Glomerular visceral epithelial cell (primary cell): ENCODE data around the gene DPF3.

Experiments
- DNase-seq: peaks from one replicate; pipeline ENCODE4 v3.0.0-alpha.2; 2016; ENCODE audit errors: extremely low spot score

DPF3 gene

DNA sequence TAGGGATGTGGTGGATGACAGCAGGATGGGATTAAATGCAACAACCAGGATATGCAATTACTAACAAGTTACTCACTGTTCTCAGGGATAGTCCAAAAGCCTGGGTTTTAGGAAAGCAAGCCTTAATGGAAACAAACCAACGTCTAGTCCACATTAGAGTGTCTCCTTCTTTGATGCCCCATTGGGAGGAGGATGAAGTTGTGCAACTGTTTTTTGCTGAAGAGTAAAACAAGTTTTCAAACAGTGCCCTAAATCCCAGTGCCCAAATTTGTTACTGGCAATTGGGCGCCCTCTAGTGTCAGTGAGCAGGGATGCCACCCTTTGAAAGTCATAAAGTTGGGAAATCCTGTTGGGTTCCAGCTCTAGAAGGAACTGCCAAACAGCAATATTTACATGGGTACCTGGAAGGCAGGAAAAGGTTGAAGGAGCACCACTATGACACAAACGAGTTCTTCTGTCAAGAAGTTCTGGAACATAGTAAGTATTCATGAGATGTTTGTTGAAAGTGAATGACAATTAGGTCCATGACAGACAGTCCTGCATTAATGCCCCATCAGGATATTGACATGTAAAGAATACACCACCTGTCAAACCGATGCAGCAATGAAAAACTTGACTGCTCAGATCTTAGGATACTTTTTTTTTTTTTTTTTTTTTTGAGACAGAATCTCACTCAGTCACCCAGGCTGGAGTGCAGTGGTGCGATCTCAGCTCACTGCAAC lies 11.1 kb upstream of the DPF3 start:
- DNase-seq, result peak; percentile 72

DNA sequence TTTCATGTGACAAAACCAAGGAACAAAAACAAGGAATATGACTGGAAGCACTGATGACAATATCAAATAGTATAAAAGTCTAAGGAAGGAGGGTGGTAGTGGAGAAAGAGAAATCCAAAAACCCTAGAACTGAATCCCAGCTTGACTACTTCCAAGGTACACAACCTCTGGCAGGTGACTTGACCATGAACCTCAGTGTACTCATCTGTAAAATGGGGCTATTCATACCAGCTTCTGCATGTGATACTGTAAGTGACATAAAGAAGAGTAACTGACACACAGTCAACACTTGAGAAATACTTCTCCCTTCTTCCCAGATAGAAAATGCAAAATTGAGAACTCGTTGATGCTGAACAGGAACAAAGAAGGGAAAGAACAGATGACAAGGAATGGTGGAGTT lies 10.3 kb upstream of the DPF3 start:
- no peak for DNase-seq

GRCh38 chr14:72903716-72904115 lies 9.8 kb upstream of the DPF3 start:
- no peak for DNase-seq

DNA sequence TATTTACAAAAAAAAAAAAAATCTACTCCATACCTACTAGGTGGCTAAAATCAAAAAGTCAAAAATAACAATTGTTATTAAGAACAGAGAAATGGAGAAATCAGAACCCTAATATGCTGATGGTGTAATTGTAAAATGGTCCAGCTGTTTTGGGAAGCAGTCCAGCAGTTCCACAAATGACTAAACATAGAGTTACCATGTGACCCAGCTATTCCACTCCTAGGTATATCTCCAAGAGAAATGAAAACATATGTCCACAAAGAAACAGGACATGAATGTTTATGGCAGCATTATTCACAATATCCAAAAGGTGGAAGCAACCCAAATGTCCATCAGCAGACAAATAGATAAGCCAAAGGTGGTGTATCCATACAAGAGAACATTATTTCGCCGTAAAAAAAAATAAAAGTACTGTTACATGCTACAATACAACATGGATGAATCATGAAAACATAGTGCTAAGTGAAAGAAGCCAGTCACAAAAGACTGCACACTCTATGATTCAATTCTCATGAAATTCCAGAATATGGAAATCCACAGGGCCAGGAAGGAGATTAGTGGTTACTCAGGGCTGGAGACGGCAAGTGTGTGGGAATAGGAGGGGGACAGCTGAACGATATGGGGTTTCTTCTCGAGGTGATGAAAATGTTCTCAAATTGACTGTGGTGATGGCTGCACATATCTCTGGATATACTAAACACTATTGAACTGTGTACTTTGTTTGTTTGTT lies 9.1 kb upstream of the DPF3 start:
- DNase-seq, result no peak

- DNase-seq, result no peak
Measured at GRCh38 chr14:72901361-72901760, 7.5 kb upstream of the DPF3 start.

DNA sequence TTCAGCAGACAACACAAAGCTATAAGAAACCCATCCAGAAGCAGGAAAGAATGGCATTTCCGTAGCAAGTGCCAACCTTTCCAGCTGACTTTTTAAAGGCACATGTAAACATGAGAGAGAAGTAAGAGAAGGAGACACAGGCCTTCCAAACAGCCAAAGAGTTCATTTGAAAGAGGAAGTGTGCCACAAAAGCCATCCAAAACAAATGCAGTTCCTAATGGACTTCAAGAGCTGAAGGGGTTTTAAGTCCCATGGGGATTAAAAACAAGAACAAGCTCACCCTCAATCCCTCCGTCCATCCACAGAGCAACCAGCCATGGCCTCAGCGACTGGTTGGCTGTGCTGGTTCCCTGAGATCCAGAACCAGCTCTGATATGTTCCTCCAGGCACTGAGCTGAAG lies 4.5 kb upstream of the DPF3 start:
- no peak for DNase-seq

DNA sequence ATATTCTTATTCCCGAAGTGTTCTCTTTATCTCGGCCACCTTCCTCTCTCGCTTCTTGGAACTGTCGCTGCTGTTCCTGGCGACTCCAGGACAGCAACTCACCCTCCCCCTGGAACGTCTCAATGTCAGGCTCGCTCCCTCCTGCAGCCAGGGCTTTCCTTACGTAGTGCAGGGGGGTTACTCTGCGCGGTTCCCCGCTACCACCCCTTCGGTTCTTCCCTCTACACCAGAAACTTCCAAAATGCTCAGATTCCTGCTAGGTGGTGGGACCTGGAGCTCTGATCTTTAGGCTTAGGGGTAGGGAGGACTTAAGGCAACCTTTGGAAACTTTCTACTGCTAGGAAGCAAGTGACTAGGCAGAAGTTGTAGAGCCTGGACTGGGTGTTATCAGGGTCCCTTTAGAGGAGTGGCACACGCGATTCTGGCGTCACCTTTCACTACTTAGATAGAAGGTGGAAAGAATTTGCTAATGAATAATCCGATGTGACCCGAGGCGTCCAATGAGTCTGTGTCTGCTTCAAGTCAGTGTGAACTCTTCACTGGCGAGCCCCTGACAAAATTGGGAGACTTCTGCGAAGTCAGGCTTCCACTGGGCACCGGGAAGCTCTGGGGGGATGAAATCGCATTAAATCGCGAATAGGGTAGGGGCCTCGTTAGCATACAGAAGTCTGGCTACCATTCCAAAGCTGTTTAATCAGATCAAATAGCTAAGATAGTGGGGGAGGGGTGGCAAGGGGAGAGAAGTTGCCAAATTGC lies 900 bp upstream of the DPF3 start:
- DNase-seq, result peak; percentile 24

GRCh38 chr14:72894323-72894622 lies 372 bp upstream of the DPF3 start:
- no peak for DNase-seq

DNA sequence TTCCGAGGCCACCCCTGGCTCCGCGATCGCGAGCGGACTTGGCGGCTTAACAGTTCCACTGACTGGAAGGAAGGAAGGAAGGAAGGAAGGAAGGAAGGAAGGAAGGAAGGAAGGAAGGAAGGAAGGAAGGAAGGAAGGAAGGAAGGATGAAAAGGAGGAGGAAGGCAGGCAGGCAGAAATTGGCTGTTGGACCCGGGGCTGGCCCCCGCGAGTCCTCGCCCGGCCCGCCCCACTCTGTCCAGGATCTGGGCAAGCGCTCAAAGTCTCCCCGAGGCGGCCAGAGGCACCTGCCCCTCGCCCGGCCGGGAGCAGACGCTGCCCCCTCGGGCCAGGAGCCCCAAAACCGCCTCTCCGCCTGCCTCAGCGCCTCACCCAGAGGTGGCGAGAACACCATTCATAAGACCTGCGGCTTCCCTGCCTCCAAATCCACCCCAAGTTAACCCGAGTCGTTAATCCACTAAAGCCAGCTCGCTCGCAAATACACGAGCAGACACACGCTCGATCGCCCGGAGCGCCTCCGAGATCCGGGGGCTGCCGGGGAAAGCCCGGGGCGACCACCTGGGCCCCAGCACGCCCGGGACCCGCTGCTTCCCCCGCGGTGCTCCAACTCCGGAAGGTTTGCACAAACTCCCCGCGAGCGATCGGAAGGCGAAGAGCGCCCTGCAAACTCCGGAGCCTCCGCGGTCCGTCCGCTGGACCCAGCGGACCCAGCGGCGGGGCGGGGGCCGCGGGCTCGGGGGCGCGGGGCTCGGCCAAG lies 844 bp downstream of the DPF3 start:
- peak; percentile 27 for DNase-seq

GRCh38 chr14:72892103-72892878 lies 1.6 kb downstream of the DPF3 start:
- DNase-seq, result peak; percentile 38

- DNase-seq, result no peak
Measured at GRCh38 chr14:72891666-72892102, 2.2 kb downstream of the DPF3 start.

- DNase-seq, result no peak
Measured at GRCh38 chr14:72889366-72889765, 4.5 kb downstream of the DPF3 start.

DNA sequence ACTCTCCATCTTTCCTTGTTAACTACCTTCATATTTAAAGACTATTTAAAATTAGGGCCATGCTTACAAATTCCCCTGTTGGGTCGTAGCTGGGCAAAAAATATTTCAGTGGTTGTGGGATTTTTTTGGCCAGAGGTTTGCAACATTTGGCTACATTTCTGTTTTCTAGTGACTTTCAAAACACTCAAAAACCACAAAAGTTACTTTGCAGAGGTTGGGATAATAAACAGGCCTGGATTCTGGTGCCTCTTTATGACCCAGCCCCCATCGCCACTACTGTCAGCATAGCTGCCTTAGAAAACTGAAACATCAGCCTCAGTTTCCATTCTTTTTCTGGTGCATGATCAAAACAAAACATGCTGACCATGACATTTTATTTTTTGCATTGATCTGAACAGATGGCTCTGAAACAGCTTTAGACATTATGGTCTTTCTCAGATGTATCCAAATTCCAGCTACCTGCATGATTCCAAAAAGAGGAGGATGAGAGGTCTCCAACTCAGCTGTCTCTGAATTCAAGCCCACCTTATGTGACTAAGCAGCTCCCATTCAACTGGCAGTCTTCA lies 5.2 kb downstream of the DPF3 start:
- no peak for DNase-seq

- peak; percentile 34 for DNase-seq
Measured at GRCh38 chr14:72888192-72888591, 5.7 kb downstream of the DPF3 start.

GRCh38 chr14:72887514-72887913 lies 6.4 kb downstream of the DPF3 start:
- DNase-seq, result no peak

- no peak for DNase-seq
Measured at GRCh38 chr14:72884386-72884785, 9.5 kb downstream of the DPF3 start.

DNA sequence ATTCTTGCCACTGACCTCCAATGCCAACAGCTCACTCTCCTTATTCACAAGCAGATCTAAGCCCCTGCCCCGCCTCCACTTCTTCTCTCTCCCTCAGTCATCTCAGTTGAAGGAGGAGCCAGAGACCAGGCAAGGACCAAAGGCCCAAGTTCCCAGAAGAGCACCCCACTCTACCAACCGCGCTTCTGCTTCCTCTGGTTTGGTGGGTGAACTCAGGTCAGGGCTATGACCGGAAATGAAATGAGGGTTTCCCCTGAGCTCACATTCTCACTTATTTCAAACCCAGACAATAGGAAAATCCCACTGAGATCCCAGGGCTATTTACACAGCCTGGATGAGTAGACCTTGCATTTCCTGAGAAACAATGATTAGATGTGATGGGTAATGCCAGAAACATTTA lies 9.9 kb downstream of the DPF3 start:
- DNase-seq, result peak; percentile 7

- no peak for DNase-seq
Measured at GRCh38 chr14:72883109-72883508, 10.8 kb downstream of the DPF3 start.

- no peak for DNase-seq
Measured at GRCh38 chr14:72882463-72882862, 11.4 kb downstream of the DPF3 start.

DNA sequence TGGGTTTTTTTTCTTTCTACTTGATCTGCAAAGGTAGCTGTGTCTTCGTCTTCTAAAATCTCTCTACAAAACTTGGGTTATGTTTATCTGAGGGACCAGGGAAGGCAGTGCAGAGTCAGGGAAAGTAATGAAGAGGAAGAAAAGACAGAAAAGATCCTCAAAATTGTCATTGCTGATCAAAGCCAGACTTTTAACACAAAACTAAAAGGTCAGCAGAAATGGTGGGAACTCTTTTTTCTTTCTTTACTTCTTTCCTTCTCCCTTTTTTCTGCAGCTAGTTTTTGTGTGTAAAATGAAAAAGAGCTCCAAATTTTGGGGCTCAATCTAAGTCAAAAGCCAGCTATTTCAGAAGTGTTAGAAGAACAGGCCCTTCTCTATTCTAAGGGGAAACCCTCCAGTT lies 11.9 kb downstream of the DPF3 start:
- DNase-seq, result no peak

DNA sequence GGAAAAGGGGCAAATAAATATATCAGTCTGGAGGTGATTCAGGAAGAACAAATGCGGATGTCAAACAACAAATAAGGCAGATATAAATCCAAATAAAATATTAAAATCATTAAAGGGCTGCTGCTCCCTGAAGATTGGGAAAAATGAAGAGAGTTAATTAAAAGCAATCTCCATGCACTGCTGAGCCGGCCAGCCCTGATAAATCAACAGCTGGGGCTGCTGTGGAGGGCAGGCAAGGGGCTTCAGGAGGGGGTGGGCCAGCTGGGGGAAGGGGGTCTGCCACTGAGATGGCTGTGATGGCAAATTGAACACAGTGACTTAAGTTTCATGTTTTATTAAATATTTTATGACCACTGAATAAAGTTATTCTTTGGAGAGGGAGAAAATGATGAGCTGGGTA lies 12.4 kb downstream of the DPF3 start:
- DNase-seq, result no peak
